Measurements from ENCODE around the gene MRPL48. TPM values are rescaled to one million over a fixed set of nuclear protein-coding genes. Genes with fewer than 3 reads are reported as not detected.
"Not testable (repeated sequence)": the region's sequence is repeated elsewhere in the genome, so short reads cannot be mapped to it uniquely, and the experiment has no call there.

The MRPL48 gene
- total and polyA plus RNA-seq, 2 donors (not counting 1 experiment from before 2014, with no cell fraction given), result 19.1 to 28.3 TPM

GRCh38 chr11:73749118-73749517 lies 38.6 kb upstream of the MRPL48 start:
- no peak for ATAC-seq (ENCODE audit: low read depth)
- Histone ChIP-seq H3K27me3 (replicated peaks in 1 of 4; ENCODE audit: control extremely low read depth in 1 of 4, control insufficient read depth in 3 of 4, insufficient read depth in 4 of 4, low read length in 3 of 4) (no peaks in the 10 kb centered on the region), H2AFZ (ENCODE audit: insufficient read depth, low read depth, low read length, poor library complexity, severe bottlenecking) (no peak overlapping the region), H3K4me3 (ENCODE audit: control extremely low read depth in 1 of 5, extremely low read depth in 1 of 5, insufficient read depth in 1 of 5, low read depth in 2 of 5, low read length in 4 of 5) (no peak overlapping the region), H3K9ac (ENCODE audit: low read length) (no peak overlapping the region), H3K4me2 (replicated peaks; ENCODE audit: low read depth, low read length, poor library complexity, severe bottlenecking) (no peak overlapping the region), H3K9me3 (ENCODE audit: control extremely low read depth in 1 of 3, control insufficient read depth in 2 of 3, insufficient read depth in 1 of 3, low read length in 2 of 3) (no peaks in the 10 kb centered on the region), H3K36me3 (replicated peaks in 1 of 2; ENCODE audit: control extremely low read depth in 1 of 2, control insufficient read depth in 1 of 2, extremely low read depth in 1 of 2, insufficient read depth in 2 of 2, low read length in 1 of 2) (no peaks in the 10 kb centered on the region), H3K27ac (ENCODE audit: low read length in 2 of 2) (no peak overlapping the region), H3K79me2 (ENCODE audit: control insufficient read depth, insufficient read depth, low read length) (peaks cover 97% of the 10 kb centered on the region), H3K4me1 (ENCODE audit: control insufficient read depth in 2 of 2, insufficient read depth in 2 of 2, low read length in 2 of 2) (peaks cover 6% of the 10 kb centered on the region in 2 donors), H4K20me1 (ENCODE audit: control insufficient read depth, insufficient read depth, low read length, poor library complexity, severe bottlenecking) (peaks cover 62% of the 10 kb centered on the region)
- Mint-ChIP-seq H3K9me3 (ENCODE audit: insufficient read depth) (no peaks in the 10 kb centered on the region), H3K27me3 (no peaks in the 10 kb centered on the region), H3K4me1 (peaks cover 31% of the 10 kb centered on the region), H3K4me3 (no peak overlapping the region), H3K27ac (no peak overlapping the region)
- intact Hi-C loops (cut with micrococcal nuclease), result no loop called here
- WGBS (ENCODE audit: insufficient coverage), result 100% methylated on average over 3 of the region's 7 CpGs
- ChIA-PET CTCF (no interaction called here), POLR2A (no interaction called here)
- no peak for DNase-seq
- TF ChIP-seq EZH2 (IDR thresholded peaks at IDR 0.05; ENCODE audit: borderline replicate concordance, insufficient read depth, low read depth, low read length, poor library complexity, severe bottlenecking), result no peak
- TF ChIP-seq CTCF (IDR thresholded peaks at IDR 0.05), result no peak

- WGBS (ENCODE audit: insufficient coverage), result 12% methylated on average over 2 of the region's 5 CpGs
- H3K4me3 Mint-ChIP-seq, result no peak overlapping the region
- Histone ChIP-seq H3K9me3 (ENCODE audit: control extremely low read depth in 1 of 3, control insufficient read depth in 2 of 3, insufficient read depth in 1 of 3, low read length in 2 of 3) (no peaks in the 10 kb centered on the region), H2AFZ (ENCODE audit: insufficient read depth, low read depth, low read length, poor library complexity, severe bottlenecking) (no peak overlapping the region), H3K27me3 (replicated peaks in 1 of 4; ENCODE audit: control extremely low read depth in 1 of 4, control insufficient read depth in 3 of 4, insufficient read depth in 4 of 4, low read length in 3 of 4) (no peaks in the 10 kb centered on the region), H3K9ac (ENCODE audit: low read length) (no peak overlapping the region), H3K4me1 (ENCODE audit: control insufficient read depth in 2 of 2, insufficient read depth in 2 of 2, low read length in 2 of 2) (peaks cover 6% of the 10 kb centered on the region in 2 donors), H3K79me2 (ENCODE audit: control insufficient read depth, insufficient read depth, low read length) (peaks cover 90% of the 10 kb centered on the region), H3K36me3 (replicated peaks in 1 of 2; ENCODE audit: control extremely low read depth in 1 of 2, control insufficient read depth in 1 of 2, extremely low read depth in 1 of 2, insufficient read depth in 2 of 2, low read length in 1 of 2) (no peaks in the 10 kb centered on the region), H4K20me1 (ENCODE audit: control insufficient read depth, insufficient read depth, low read length, poor library complexity, severe bottlenecking) (peaks cover 64% of the 10 kb centered on the region), H3K4me2 (replicated peaks; ENCODE audit: low read depth, low read length, poor library complexity, severe bottlenecking) (no peak overlapping the region), H3K27ac (ENCODE audit: low read length in 2 of 2) (no peak overlapping the region), H3K4me3 (ENCODE audit: control extremely low read depth in 1 of 5, extremely low read depth in 1 of 5, insufficient read depth in 1 of 5, low read depth in 2 of 5, low read length in 4 of 5) (no peak overlapping the region)
- ChIA-PET CTCF (interaction anchor here (0.8 kb wide), 1 partner anchor 124 kb away, joined by 3 read pairs; no protein-coding TSS in a partner anchor), POLR2A (interaction anchor here (0.6 kb wide), 1 partner anchor 27 kb away, joined by 3 read pairs; no protein-coding TSS in a partner anchor)
- no peak for DNase-seq
- intact Hi-C loops (cut with micrococcal nuclease), result no loop called here
- H3K27me3 Mint-ChIP-seq, result no peaks in the 10 kb centered on the region
- H3K9me3 Mint-ChIP-seq (ENCODE audit: insufficient read depth), result no peaks in the 10 kb centered on the region
- peaks cover 34% of the 10 kb centered on the region for H3K4me1 Mint-ChIP-seq
- no peak overlapping the region for H3K27ac Mint-ChIP-seq
- ATAC-seq (ENCODE audit: low read depth), result no peak
- TF ChIP-seq CTCF (IDR thresholded peaks at IDR 0.05) (no peak), EZH2 (IDR thresholded peaks at IDR 0.05; ENCODE audit: borderline replicate concordance, insufficient read depth, low read depth, low read length, poor library complexity, severe bottlenecking) (no peak)
Measured at GRCh38 chr11:73750228-73750627, 37.4 kb upstream of the MRPL48 start.

- H3K27ac Mint-ChIP-seq; H3K4me3 ChIP-seq (ENCODE audit: control extremely low read depth in 1 of 5, extremely low read depth in 1 of 5, insufficient read depth in 1 of 5, low read depth in 2 of 5, low read length in 4 of 5); H3K9ac ChIP-seq (ENCODE audit: low read length); H3K36me3 ChIP-seq (replicated peaks in 1 of 2; ENCODE audit: control extremely low read depth in 1 of 2, control insufficient read depth in 1 of 2, extremely low read depth in 1 of 2, insufficient read depth in 2 of 2, low read length in 1 of 2); H2AFZ ChIP-seq (ENCODE audit: insufficient read depth, low read depth, low read length, poor library complexity, severe bottlenecking); H3K4me1 ChIP-seq (ENCODE audit: control insufficient read depth in 2 of 2, insufficient read depth in 2 of 2, low read length in 2 of 2); CTCF ChIA-PET; H3K27me3 Mint-ChIP-seq; H3K9me3 Mint-ChIP-seq (ENCODE audit: insufficient read depth); H3K27ac ChIP-seq (ENCODE audit: low read length in 2 of 2); DNase-seq; H3K4me3 Mint-ChIP-seq; ATAC-seq (ENCODE audit: low read depth); H3K4me2 ChIP-seq (replicated peaks; ENCODE audit: low read depth, low read length, poor library complexity, severe bottlenecking); intact Hi-C loops (cut with micrococcal nuclease); H3K27me3 ChIP-seq (replicated peaks in 1 of 4; ENCODE audit: control extremely low read depth in 1 of 4, control insufficient read depth in 3 of 4, insufficient read depth in 4 of 4, low read length in 3 of 4); H3K9me3 ChIP-seq (ENCODE audit: control extremely low read depth in 1 of 3, control insufficient read depth in 2 of 3, insufficient read depth in 1 of 3, low read length in 2 of 3): not testable (repeated sequence)
- POLR2A ChIA-PET, result interaction anchor here (0.6 kb wide), 1 partner anchor 27 kb away, joined by 3 read pairs; no protein-coding TSS in a partner anchor
- WGBS (ENCODE audit: insufficient coverage), result 100% methylated on average over 2 of the region's 4 CpGs
- Histone ChIP-seq H4K20me1 (ENCODE audit: control insufficient read depth, insufficient read depth, low read length, poor library complexity, severe bottlenecking) (peaks cover 64% of the 10 kb centered on the region), H3K79me2 (ENCODE audit: control insufficient read depth, insufficient read depth, low read length) (peaks cover 90% of the 10 kb centered on the region)
- H3K4me1 Mint-ChIP-seq, result peaks cover 34% of the 10 kb centered on the region
Measured at GRCh38 chr11:73750862-73751261, 36.8 kb upstream of the MRPL48 start.
